HK-2 (cell line): Measurements from ENCODE around the gene GPR143.
"Not testable (repeated sequence)": the region's sequence is repeated elsewhere in the genome, so short reads cannot be mapped to it uniquely, and the experiment has no call there.

ENCODE experiments used
- DNase-seq: peaks from one replicate; pipeline ENCODE4 v3.0.0-alpha.2; 2018; ENCODE audit not compliant: unreplicated experiment

GPR143 gene

GRCh38 chrX:9765737-9766097 lies at the start of gene GPR143:
Gene GPR143 (minus strand): TSS chrX:9765847. CDS start chrX:9765817, 30 bp downstream.
- peak; percentile 81 for DNase-seq

GRCh38 chrX:9811086-9811485 lies 45.4 kb upstream of the GPR143 start:
- DNase-seq = not testable (repeated sequence)

GRCh38 chrX:9809876-9810275 lies 44.2 kb upstream of the GPR143 start:
- DNase-seq = not testable (repeated sequence)

- DNase-seq = no peak
Measured at GRCh38 chrX:9807355-9808182, 41.9 kb upstream of the GPR143 start.

GRCh38 chrX:9805956-9806355 lies 40.3 kb upstream of the GPR143 start:
- no peak for DNase-seq

- DNase-seq = no peak
Measured at GRCh38 chrX:9804444-9804843, 38.8 kb upstream of the GPR143 start.

- DNase-seq = no peak
Measured at GRCh38 chrX:9802737-9803136, 37.1 kb upstream of the GPR143 start.

- DNase-seq = no peak
Measured at GRCh38 chrX:9797384-9798360, 32.0 kb upstream of the GPR143 start.

- DNase-seq = no peak
Measured at GRCh38 chrX:9794495-9794894, 28.8 kb upstream of the GPR143 start.

GRCh38 chrX:9790866-9791265 lies 25.2 kb upstream of the GPR143 start:
- no peak for DNase-seq

GRCh38 chrX:9789555-9789954 lies 23.9 kb upstream of the GPR143 start:
- DNase-seq = no peak

- DNase-seq = no peak
Measured at GRCh38 chrX:9788911-9789310, 23.3 kb upstream of the GPR143 start.

- no peak for DNase-seq
Measured at GRCh38 chrX:9786798-9787635, 21.4 kb upstream of the GPR143 start.

- peak; percentile 39 for DNase-seq
Measured at GRCh38 chrX:9785944-9786797, 20.5 kb upstream of the GPR143 start, which contains the start of gene SHROOM2. Gene SHROOM2 (plus strand): TSS chrX:9786429. CDS start chrX:9786546, 117 bp downstream.

GRCh38 chrX:9785254-9785943 lies 19.8 kb upstream of the GPR143 start:
- no peak for DNase-seq

GRCh38 chrX:9784332-9784731 lies 18.7 kb upstream of the GPR143 start:
- no peak for DNase-seq

- no peak for DNase-seq
Measured at GRCh38 chrX:9781941-9782340, 16.3 kb upstream of the GPR143 start.

GRCh38 chrX:9775930-9776329 lies 10.3 kb upstream of the GPR143 start:
- DNase-seq = no peak

- DNase-seq = no peak
Measured at GRCh38 chrX:9772943-9773342, 7.3 kb upstream of the GPR143 start.

GRCh38 chrX:9770319-9770718 lies 4.7 kb upstream of the GPR143 start:
- no peak for DNase-seq
